Right lobe of liver (tissue), 4 donors: ENCODE data around the gene UBE2F.
"Not testable (repeated sequence)": the region's sequence is repeated elsewhere in the genome, so short reads cannot be mapped to it uniquely, and the experiment has no call there.

ENCODE experiments used
- POLR2A ChIP-seq: fragments of 450-650 bp; IDR thresholded peaks from one replicate; pipeline ENCODE4 v1.6.1; 2017; ENCODE audit warnings: antibody characterized with exemption, mild to moderate bottlenecking
- TF ChIP-seq, protein P1 (sequence below), 4 donors: fragments of 200-600 bp in 3 of 4; fragments of 450-650 bp in 1 of 4; IDR thresholded peaks; one replicate each; pipeline versions ENCODE4 v1.5.1 to v1.8.0; 2016 to 2022; ENCODE audit warnings: antibody characterized with exemption in 4 of 4, mild to moderate bottlenecking in 2 of 4
- donor health status: DM: no; HTN: no; CAD: no.
- donor health status: DM: no; HTN: no; CAD: no.
- donor health status: DM: no; HTN: yes; CAD: no.

DNA sequence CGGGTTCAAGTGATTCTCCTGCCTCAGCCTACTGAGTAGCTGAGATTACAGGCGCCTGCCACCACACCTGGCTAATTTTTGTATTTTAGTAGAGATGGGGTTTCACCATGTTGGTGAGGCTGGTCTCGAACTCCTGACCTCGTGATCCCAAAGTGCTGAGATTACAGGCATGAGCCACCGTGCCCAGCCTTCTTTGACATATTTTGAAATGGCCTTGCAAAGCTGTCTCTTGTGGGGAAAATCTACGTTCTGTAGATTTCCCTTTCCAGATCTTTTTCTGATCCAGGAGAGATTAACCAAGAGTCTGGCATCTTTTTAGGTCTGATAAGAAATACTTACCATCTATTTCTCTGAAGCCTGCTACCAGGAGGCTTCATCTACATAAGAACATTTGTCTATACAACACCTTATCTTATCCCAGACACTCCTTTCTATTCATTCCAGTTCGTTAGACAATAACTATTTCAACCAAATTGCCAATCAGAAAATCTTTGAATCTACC lies 3.3 kb upstream of the UBE2F start:
- TF ChIP-seq POLR2A = not testable (repeated sequence)
- TF ChIP-seq, protein P1, sequence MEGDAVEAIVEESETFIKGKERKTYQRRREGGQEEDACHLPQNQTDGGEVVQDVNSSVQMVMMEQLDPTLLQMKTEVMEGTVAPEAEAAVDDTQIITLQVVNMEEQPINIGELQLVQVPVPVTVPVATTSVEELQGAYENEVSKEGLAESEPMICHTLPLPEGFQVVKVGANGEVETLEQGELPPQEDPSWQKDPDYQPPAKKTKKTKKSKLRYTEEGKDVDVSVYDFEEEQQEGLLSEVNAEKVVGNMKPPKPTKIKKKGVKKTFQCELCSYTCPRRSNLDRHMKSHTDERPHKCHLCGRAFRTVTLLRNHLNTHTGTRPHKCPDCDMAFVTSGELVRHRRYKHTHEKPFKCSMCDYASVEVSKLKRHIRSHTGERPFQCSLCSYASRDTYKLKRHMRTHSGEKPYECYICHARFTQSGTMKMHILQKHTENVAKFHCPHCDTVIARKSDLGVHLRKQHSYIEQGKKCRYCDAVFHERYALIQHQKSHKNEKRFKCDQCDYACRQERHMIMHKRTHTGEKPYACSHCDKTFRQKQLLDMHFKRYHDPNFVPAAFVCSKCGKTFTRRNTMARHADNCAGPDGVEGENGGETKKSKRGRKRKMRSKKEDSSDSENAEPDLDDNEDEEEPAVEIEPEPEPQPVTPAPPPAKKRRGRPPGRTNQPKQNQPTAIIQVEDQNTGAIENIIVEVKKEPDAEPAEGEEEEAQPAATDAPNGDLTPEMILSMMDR (IDR thresholded peaks at IDR 0.05) = not testable (repeated sequence)
